Retinal pigment epithelial cell (primary cell): ENCODE results near the gene LRP3.

ENCODE experiments used
- DNase-seq: peaks from one replicate; pipeline ENCODE4 v3.0.0-alpha.2; 2010; ENCODE audit warnings: low read depth
- H3K4me3 ChIP-seq: 2 replicates; pipeline ENCODE4 v1.5.1; 2011; ENCODE audit warnings: mild to moderate bottlenecking, low read length, control low read depth, moderate library complexity
- CTCF ChIP-seq: conservative IDR thresholded peaks from 2 replicates; pipeline ENCODE4 v1.5.1; 2011; ENCODE audit warnings: low read depth, low read length, control low read depth, inconsistent platforms

Gene LRP3

GRCh38 chr19:33212436-33213172 is 18.5 kb downstream of the LRP3 start:
- TF ChIP-seq CTCF, result no peak
- no peak for DNase-seq
- no peak overlapping the region for H3K4me3 ChIP-seq

- no peak overlapping the region for H3K4me3 ChIP-seq
- peak; percentile 65 for TF ChIP-seq CTCF
- DNase-seq, result no peak
These were observed 20.5 kb downstream of the LRP3 start for GRCh38 chr19:33214596-33214995.

GRCh38 chr19:33215438-33216197 is 21.5 kb downstream of the LRP3 start:
- H3K4me3 ChIP-seq, result no peak overlapping the region
- no peak for DNase-seq
- TF ChIP-seq CTCF, result no peak

GRCh38 chr19:33216198-33216830 is 22.2 kb downstream of the LRP3 start:
- TF ChIP-seq CTCF, result no peak
- DNase-seq, result no peak
- no peak overlapping the region for H3K4me3 ChIP-seq

GRCh38 chr19:33217881-33218280 is 23.8 kb downstream of the LRP3 start:
- DNase-seq, result no peak
- no peak overlapping the region for H3K4me3 ChIP-seq
- no peak for TF ChIP-seq CTCF

GRCh38 chr19:33219261-33219815 is 25.2 kb downstream of the LRP3 start:
- TF ChIP-seq CTCF, result peak; percentile 56
- no peak for DNase-seq
- no peak overlapping the region for H3K4me3 ChIP-seq
